ENCODE data around the gene GJA4.

DNA sequence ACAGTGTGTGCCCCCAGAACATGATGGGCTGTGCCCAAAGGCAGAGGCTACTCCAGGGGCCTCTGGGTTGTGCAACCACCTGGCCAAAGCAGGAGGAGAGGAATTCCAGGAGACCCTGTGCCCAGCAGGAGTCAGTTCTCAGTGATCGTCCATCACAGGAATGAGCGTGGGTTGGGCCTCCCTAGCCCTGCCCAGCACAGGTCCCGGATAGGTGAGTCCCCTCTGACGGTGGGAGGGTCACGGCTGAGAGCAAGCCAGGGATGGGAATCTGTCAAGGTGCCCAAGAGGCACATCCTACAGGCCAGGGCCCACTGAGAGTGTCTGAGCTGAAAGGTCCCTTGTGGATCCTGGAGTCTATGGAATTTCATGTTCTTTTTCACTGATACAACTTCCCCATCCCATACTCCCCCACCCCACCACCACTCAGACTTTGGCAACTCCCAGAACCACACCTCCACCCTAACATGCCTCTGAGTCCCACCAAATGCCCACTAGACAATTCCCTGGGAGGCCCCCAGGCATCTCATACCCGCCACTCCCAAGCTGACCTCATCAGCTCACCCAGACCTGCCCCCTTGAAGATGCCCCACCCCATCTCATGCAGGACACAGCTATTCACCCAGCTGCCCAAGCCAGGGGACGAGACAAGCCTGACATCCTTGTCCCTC, 30.2 kb upstream of the GJA4 start:
- TF ChIP-seq, protein P1, sequence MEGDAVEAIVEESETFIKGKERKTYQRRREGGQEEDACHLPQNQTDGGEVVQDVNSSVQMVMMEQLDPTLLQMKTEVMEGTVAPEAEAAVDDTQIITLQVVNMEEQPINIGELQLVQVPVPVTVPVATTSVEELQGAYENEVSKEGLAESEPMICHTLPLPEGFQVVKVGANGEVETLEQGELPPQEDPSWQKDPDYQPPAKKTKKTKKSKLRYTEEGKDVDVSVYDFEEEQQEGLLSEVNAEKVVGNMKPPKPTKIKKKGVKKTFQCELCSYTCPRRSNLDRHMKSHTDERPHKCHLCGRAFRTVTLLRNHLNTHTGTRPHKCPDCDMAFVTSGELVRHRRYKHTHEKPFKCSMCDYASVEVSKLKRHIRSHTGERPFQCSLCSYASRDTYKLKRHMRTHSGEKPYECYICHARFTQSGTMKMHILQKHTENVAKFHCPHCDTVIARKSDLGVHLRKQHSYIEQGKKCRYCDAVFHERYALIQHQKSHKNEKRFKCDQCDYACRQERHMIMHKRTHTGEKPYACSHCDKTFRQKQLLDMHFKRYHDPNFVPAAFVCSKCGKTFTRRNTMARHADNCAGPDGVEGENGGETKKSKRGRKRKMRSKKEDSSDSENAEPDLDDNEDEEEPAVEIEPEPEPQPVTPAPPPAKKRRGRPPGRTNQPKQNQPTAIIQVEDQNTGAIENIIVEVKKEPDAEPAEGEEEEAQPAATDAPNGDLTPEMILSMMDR (conservative IDR thresholded peaks at IDR 0.05 in 1 of 2, IDR thresholded peaks at IDR 0.05 in 1 of 2; ENCODE audit: low read depth in 1 of 2, low read length in 2 of 2), result no peak
- TF ChIP-seq EZH2 (IDR thresholded peaks at IDR 0.05; ENCODE audit: low read length, missing control alignments), result no peak

Measured in fibroblast of lung (primary cell).